Heart left ventricle (tissue), 16 donors: ENCODE measurements around the gene FSHR. TPM values are rescaled to one million over a fixed set of nuclear protein-coding genes. Genes with fewer than 3 reads are reported as not detected.

Experiments
- ATAC-seq, 4 donors: fragments of 200-7000 bp; cut with Tn5 transposase; one replicate each; pipeline ENCODE4 v1.9.1; 2020 to 2022; ENCODE audit warnings: moderate library complexity in 4 of 4, mild to moderate bottlenecking in 3 of 4, moderate number of reproducible peaks in 1 of 4
- DNase-seq, 5 donors: peaks; one replicate each; pipeline ENCODE4 v3.0.0-alpha.2; 2020
- H3K27ac ChIP-seq, 12 donors: fragments of 200-600 bp; sonication (generic) in 4 of 12; one replicate each; pipeline versions ENCODE4 v1.5.0 to v1.8.0; 2016 to 2022; ENCODE audit warnings: mild to moderate bottlenecking in 2 of 12
- H3K27me3 ChIP-seq, 9 donors: fragments of 200-600 bp; sonication (generic) in 2 of 9; one replicate each; pipeline versions ENCODE4 v1.5.1 to v1.8.0; 2016 to 2022; ENCODE audit warnings: mild to moderate bottlenecking in 3 of 9
- H3K36me3 ChIP-seq, 9 donors: fragments of 200-600 bp; sonication (generic) in 2 of 9; one replicate each; pipeline versions ENCODE4 v1.5.0 to v1.8.0; 2018 to 2022; ENCODE audit warnings: mild to moderate bottlenecking in 2 of 9
- H3K4me1 ChIP-seq, 12 donors: fragments of 200-600 bp; sonication (generic) in 4 of 12; one replicate each; pipeline versions ENCODE4 v1.5.0 to v1.8.0; 2016 to 2022; ENCODE audit warnings: mild to moderate bottlenecking in 3 of 12
- H3K4me3 ChIP-seq, 12 donors: fragments of 200-600 bp; sonication (generic) in 4 of 12; one replicate each; pipeline versions ENCODE4 v1.5.0 to v1.8.0; 2017 to 2022; ENCODE audit warnings: mild to moderate bottlenecking in 9 of 12, moderate library complexity in 4 of 12
- H3K9me3 ChIP-seq, 12 donors: fragments of 200-600 bp; sonication (generic) in 4 of 12; one replicate each; pipeline versions ENCODE4 v1.5.0 to v1.8.0; 2016 to 2022; ENCODE audit warnings: mild to moderate bottlenecking in 1 of 12
- POLR2A ChIP-seq, 2 donors: fragments of 450-650 bp; IDR thresholded peaks; one replicate each; pipeline ENCODE4 v1.6.1; 2017; ENCODE audit warnings: antibody characterized with exemption in 2 of 2, mild to moderate bottlenecking in 2 of 2, moderate library complexity in 2 of 2
- WGBS, 4 donors: extraction: QIAGEN DNeasy Blood & Tissue Kit in 2 of 4; methylation state at CpG; one replicate each; pipeline versions ENCODE4 v1.1.5 to v1.1.7; 2013 to 2018; 5-methylcytosine and 5-hydroxymethylcytosine counted together
- intact Hi-C, 10 donors: fragments of 100-400 bp; cut with DNase I; formaldehyde crosslinking; loops; one replicate each; pipeline versions ENCODE4 v1.11.1 to v1.14.2; 2022
- polyA plus RNA-seq, 2 donors: library from polyadenylated mRNA; stranded (reverse); fragments of 200-250 nt; gene quantifications; one replicate each; pipeline ENCODE4 v1.2.3, GENCODE V29; 2013
- total RNA-seq, 9 donors: library from RNA; depleted of rRNA in 2 of 9; stranded (reverse); fragments of >200 nt in 2 of 9; fragmentation: NEBNext Ultra II Directional in 3 of 9; extraction: Animal tissue kit (Norgen Biotek cat#: 25700) in 3 of 9; gene quantifications; one replicate each; pipeline versions ENCODE4 v1.1.0 to v1.2.4, GENCODE V29; 2016 to 2023
- TF ChIP-seq, protein P1 (sequence below), 12 donors: fragments of 200-600 bp; sonication (generic) in 4 of 12; IDR thresholded peaks; one replicate each; pipeline versions ENCODE4 v1.5.0 to v1.8.0; 2018 to 2022; ENCODE audit warnings: antibody characterized with exemption in 12 of 12, mild to moderate bottlenecking in 5 of 12
- donor health status: ischemic (EF 13 %, LVEDD 7.1; RV severe dilation, severe dysfunction).
- donor health status: healthy with polysubstance abuse.
- donor health status: DM: no; HTN: yes; CAD: no.
- donor health status: DM: no; HTN: no; CAD: no.
- donor health status: ischemic (EF 25% LVEDD 6.9; RV normal size, moderate dysfunction).
- donor health status: ischemic (EF 25% LVEDD 5.7; RV mildly dilated, moderate dysfunction).
- donor health status: healthy.
- donor health status: DM: yes; HTN: yes; CAD: no.
- donor health status: ischemic (EF 35%, LVEDD 5.7; RV mildly dilated, moderate dysfunction).
- donor health status: nonischemic (EF 11% LVEDD 7.7; RV severe dilation, severe dysfunction).
- donor health status: DM: yes; HTN: yes; CAD: no.
- donor health status: PGD.
- donor health status: ischemic (EF 29% LVEDD 5.4; RV normal size, mild dysfunction).
- donor health status: nonischemic (EF 23%, LVEDD 6.1; RV moderate dilation, normal function).

FSHR gene
- total and polyA plus RNA-seq, 11 donors, result 0.19 to 0.75 (median 0.39) TPM; not detected in 5

DNA sequence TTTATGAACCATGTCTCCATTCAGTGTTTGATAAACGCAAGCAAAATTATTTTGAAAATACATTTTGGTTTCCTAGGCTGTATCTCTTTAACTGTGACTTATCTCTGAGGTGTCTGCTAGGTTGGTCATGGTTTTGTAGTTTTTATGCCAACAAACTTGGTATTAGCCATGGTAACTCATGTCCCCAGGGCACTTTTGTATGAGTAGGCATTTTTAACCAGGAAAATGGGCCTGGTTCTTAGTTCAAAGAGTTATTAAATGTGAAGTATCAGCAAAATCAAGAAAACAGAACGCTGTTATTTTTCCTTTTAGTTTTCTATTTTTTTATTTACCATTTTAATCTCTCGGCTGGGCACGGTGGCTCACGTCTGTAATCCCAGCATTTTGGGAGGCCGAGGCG, 219.5 kb downstream of the FSHR start:
- intact Hi-C loops, result no loop called here
- 87 to 95% (median 94%) methylated on average over 7 of the region's 7 CpGs for WGBS, 4 donors
- Histone ChIP-seq H3K36me3 (no peaks in the 10 kb centered on the region), H3K4me3 (no peak overlapping the region), H3K27me3 (no peaks in the 10 kb centered on the region), H3K4me1 (no peaks in the 10 kb centered on the region), H3K9me3 (no peaks in the 10 kb centered on the region), H3K27ac (no peak overlapping the region)
- TF ChIP-seq, protein P1, sequence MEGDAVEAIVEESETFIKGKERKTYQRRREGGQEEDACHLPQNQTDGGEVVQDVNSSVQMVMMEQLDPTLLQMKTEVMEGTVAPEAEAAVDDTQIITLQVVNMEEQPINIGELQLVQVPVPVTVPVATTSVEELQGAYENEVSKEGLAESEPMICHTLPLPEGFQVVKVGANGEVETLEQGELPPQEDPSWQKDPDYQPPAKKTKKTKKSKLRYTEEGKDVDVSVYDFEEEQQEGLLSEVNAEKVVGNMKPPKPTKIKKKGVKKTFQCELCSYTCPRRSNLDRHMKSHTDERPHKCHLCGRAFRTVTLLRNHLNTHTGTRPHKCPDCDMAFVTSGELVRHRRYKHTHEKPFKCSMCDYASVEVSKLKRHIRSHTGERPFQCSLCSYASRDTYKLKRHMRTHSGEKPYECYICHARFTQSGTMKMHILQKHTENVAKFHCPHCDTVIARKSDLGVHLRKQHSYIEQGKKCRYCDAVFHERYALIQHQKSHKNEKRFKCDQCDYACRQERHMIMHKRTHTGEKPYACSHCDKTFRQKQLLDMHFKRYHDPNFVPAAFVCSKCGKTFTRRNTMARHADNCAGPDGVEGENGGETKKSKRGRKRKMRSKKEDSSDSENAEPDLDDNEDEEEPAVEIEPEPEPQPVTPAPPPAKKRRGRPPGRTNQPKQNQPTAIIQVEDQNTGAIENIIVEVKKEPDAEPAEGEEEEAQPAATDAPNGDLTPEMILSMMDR (IDR thresholded peaks at IDR 0.05), result no peak
- TF ChIP-seq POLR2A (IDR thresholded peaks at IDR 0.05), result no peak
- no peak for ATAC-seq
- DNase-seq, result no peak

DNA sequence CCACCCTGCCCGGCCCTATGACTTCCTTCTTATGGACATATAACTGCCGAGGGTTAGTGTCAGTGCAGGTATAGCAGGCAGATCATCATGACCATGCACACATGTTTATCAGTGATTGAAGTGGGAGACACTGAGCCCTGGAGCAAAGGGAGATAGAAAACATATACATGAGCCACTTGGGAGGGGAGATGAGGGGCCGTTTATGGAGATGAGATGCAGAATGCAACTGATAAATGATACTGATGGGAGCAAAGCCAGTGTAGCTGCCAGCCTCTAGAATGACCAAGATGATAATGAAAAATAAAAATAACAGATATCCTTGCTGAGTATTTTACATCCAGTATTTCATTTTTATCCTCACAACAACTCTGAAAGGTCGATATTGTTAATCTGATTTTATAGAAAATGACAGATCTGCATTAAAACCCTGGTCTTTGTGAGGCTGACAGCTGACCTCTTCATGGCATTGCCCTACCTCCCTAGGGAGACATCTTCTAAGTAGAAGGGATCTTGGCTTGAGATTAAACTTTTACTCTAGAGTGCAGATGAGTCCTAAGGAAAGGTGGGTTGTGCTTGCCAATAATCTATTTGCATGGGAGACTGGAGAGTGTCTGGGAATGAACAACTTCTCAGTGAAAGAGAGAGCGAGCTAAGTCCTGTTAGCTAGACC, 220.4 kb downstream of the FSHR start:
- intact Hi-C loops, result no loop called here
- no peak overlapping the region for H3K27ac ChIP-seq
- no peak for ATAC-seq

GRCh38 chr2:48932667-48933066, 221.6 kb downstream of the FSHR start:
- Histone ChIP-seq H3K27ac (no peak overlapping the region), H3K27me3 (no peaks in the 10 kb centered on the region), H3K4me1 (no peaks in the 10 kb centered on the region), H3K9me3 (no peaks in the 10 kb centered on the region), H3K4me3 (no peak overlapping the region), H3K36me3 (no peaks in the 10 kb centered on the region)
- DNase-seq (no peak), ATAC-seq (no peak)
- WGBS, 4 donors, result 84 to 90% (median 88%) methylated on average over 4 of the region's 4 CpGs
- TF ChIP-seq, protein P1 (IDR thresholded peaks at IDR 0.05), result no peak
- no peak for TF ChIP-seq POLR2A (IDR thresholded peaks at IDR 0.05)
- intact Hi-C loops, result no loop called here

More for the DNA sequence above, 220.4 kb downstream of the FSHR start:
- WGBS, 4 donors, result 67 to 77% (median 76%) methylated on average over 5 of the region's 5 CpGs
- Histone ChIP-seq H3K36me3 (no peaks in the 10 kb centered on the region), H3K4me1 (no peaks in the 10 kb centered on the region), H3K9me3 (no peaks in the 10 kb centered on the region), H3K27me3 (no peaks in the 10 kb centered on the region), H3K4me3 (no peak overlapping the region)
- TF ChIP-seq, protein P1 (IDR thresholded peaks at IDR 0.05), result no peak
- no peak for DNase-seq

DNA sequence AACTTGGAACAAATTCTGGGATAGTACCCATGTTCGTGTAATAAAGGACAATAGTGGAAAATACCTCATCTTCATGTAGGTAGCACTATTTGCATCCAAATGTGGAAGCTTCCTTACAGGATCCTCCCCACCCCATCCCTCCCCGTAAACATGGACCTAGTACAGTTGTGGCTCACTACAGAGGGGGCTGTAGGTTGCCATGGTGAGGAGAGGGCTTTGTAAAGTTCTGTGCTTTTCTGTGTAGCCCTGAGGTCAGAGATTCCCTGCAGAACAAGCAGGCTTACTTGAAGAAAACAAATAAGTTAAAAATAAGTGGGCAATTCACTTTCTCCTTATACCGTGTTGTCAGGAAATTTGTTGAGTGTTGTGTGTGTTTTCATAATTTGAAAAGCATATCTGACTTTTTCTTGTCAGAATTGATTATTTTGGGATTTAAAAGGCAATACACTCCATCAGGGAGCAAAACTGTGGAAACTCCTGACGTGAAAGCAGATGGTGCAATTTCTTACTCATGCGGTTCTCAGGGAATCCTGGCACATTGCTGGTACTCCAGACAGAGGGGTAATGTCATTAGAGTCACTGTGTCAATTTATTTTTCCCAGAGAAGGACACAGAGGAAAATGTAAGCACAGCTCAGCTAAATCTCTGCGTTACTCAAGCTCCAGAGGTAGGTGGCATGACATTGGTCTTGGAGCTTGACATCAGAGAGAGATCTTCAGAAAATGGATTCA, 224.6 kb downstream of the FSHR start:
- Histone ChIP-seq H3K27ac (no peak overlapping the region), H3K9me3 (peaks cover 0 to 5% (median 0%) of the 10 kb centered on the region in 12 donors), H3K4me3 (no peak overlapping the region), H3K27me3 (no peaks in the 10 kb centered on the region), H3K4me1 (no peaks in the 10 kb centered on the region), H3K36me3 (no peaks in the 10 kb centered on the region)
- DNase-seq (no peak), ATAC-seq (no peak)
- WGBS, 4 donors, result 70 to 78% (median 78%) methylated on average over 6 of the region's 6 CpGs
- intact Hi-C loops, result no loop called here
- TF ChIP-seq POLR2A (IDR thresholded peaks at IDR 0.05), result no peak
- TF ChIP-seq, protein P1 (IDR thresholded peaks at IDR 0.05), result no peak
